Lung (tissue), 12 donors: ENCODE data around the gene TYMS. TPM values are rescaled to one million over a fixed set of nuclear protein-coding genes. Genes with fewer than 3 reads are reported as not detected.
"Not testable (repeated sequence)": the region's sequence is repeated elsewhere in the genome, so short reads cannot be mapped to it uniquely, and the experiment has no call there.

Experiments used
- ATAC-seq: fragments of 200-7000 bp; cut with Tn5 transposase; one replicate; pipeline ENCODE4 v1.9.1; 2020; ENCODE audit warnings: moderate number of reproducible peaks; ENCODE audit not compliant: insufficient read depth, low FRiP score
- DNase-seq, 3 donors: peaks; one replicate each; pipeline ENCODE4 v3.0.0-alpha.2; 2013 to 2017
- H3K27ac ChIP-seq, 2 donors: one replicate each; pipeline ENCODE4 v1.5.1; 2013; ENCODE audit warnings: mild to moderate bottlenecking in 2 of 2, moderate library complexity in 2 of 2, control low read depth in 1 of 2, inconsistent platforms in 1 of 2, low read depth in 1 of 2, low read length in 1 of 2
- H3K27me3 ChIP-seq, 3 donors: one replicate each; pipeline ENCODE4 v1.5.1; 2013; ENCODE audit warnings: low read length in 2 of 3; ENCODE audit not compliant: control insufficient read depth in 3 of 3, insufficient read depth in 3 of 3
- H3K36me3 ChIP-seq, 4 donors: one replicate each; pipeline ENCODE4 v1.5.1; 2013; ENCODE audit warnings: low read length in 4 of 4, mild to moderate bottlenecking in 1 of 4, moderate library complexity in 1 of 4; ENCODE audit not compliant: control insufficient read depth in 4 of 4, insufficient read depth in 4 of 4
- H3K4me1 ChIP-seq, 5 donors: one replicate each; pipeline ENCODE4 v1.5.1; 2013; ENCODE audit warnings: low read length in 5 of 5, mild to moderate bottlenecking in 2 of 5, moderate library complexity in 1 of 5; ENCODE audit not compliant: control insufficient read depth in 5 of 5, insufficient read depth in 5 of 5
- H3K4me3 ChIP-seq: one replicate; pipeline ENCODE4 v1.5.1; 2013; ENCODE audit warnings: mild to moderate bottlenecking, control low read depth, moderate library complexity
- H3K9ac ChIP-seq, 2 donors: one replicate each; pipeline ENCODE4 v1.5.1; 2013; ENCODE audit warnings: low read length in 2 of 2, control low read depth in 1 of 2; ENCODE audit not compliant: insufficient read depth in 1 of 2
- H3K9me3 ChIP-seq, 4 donors: one replicate each; pipeline ENCODE4 v1.5.1; 2013; ENCODE audit warnings: low read length in 3 of 4, mild to moderate bottlenecking in 1 of 4, moderate library complexity in 1 of 4; ENCODE audit not compliant: control insufficient read depth in 4 of 4, insufficient read depth in 3 of 4
- WGBS, 2 donors: extraction: QIAGEN DNeasy Blood & Tissue Kit; methylation state at CpG; one replicate each; pipeline ENCODE4 v1.1.7; 2013; 5-methylcytosine and 5-hydroxymethylcytosine counted together
- polyA plus RNA-seq, 2 donors: library from polyadenylated mRNA; stranded (reverse); fragments of 200-250 nt; gene quantifications; one replicate each; pipeline ENCODE4 v1.2.1, GENCODE V29; 2013
- total RNA-seq, 2 donors: library from RNA; depleted of rRNA in 1 of 2; stranded (reverse); fragments of >200 nt in 1 of 2; gene quantifications; one replicate each; pipeline ENCODE4 v1.2.1, GENCODE V29; 2014 to 2021
- TF ChIP-seq, protein P1 (sequence below): IDR thresholded peaks from 2 replicates; pipeline ENCODE4 v1.5.1; 2012; ENCODE audit warnings: mild to moderate bottlenecking; ENCODE audit errors: control extremely low read depth, extremely low read depth
- donor health status: control.
- donor health status: control.
- donor health status: Bipolar disorder and iron deficiency.
- donor health status: healthy.
- donor health status: DM: yes; HTN: yes; CAD: no.

Gene TYMS
- total and polyA plus RNA-seq, 4 donors, result 5.8 to 23.4 (median 8.2) TPM

DNA sequence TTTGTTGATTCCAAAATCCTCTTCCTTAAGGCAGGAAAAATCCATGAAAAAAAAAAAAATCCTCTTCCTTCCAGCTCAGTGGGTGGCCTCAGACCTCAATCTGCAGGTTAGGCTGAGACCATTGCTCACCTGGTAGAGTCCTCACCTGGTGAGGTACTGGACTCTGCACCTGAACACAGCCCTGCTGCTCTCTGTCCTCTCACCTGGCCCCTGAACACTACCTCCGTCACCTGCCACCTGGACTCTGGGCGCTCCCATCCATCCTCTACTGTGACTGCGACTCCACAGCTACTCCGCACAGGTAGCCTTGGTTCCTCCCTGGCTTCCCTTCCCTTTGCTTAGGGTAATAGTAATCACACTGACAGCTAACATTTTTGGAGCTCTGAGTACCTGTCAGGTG lies 22.1 kb downstream of the TYMS start:
- Histone ChIP-seq H3K36me3 (peaks cover 14 to 45% (median 27%) of the 10 kb centered on the region in 4 donors), H3K27ac (no peak overlapping the region), H3K9me3 (no peaks in the 10 kb centered on the region), H3K27me3 (no peaks in the 10 kb centered on the region), H3K9ac (no peak overlapping the region), H3K4me3 (no peak overlapping the region), H3K4me1 (no peaks in the 10 kb centered on the region)
- DNase-seq (no peak), ATAC-seq (no peak)
- 96 to 99% methylated on average over 4 of the region's 4 CpGs for WGBS, 2 donors
- TF ChIP-seq, protein P1, sequence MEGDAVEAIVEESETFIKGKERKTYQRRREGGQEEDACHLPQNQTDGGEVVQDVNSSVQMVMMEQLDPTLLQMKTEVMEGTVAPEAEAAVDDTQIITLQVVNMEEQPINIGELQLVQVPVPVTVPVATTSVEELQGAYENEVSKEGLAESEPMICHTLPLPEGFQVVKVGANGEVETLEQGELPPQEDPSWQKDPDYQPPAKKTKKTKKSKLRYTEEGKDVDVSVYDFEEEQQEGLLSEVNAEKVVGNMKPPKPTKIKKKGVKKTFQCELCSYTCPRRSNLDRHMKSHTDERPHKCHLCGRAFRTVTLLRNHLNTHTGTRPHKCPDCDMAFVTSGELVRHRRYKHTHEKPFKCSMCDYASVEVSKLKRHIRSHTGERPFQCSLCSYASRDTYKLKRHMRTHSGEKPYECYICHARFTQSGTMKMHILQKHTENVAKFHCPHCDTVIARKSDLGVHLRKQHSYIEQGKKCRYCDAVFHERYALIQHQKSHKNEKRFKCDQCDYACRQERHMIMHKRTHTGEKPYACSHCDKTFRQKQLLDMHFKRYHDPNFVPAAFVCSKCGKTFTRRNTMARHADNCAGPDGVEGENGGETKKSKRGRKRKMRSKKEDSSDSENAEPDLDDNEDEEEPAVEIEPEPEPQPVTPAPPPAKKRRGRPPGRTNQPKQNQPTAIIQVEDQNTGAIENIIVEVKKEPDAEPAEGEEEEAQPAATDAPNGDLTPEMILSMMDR, result no peak

DNA sequence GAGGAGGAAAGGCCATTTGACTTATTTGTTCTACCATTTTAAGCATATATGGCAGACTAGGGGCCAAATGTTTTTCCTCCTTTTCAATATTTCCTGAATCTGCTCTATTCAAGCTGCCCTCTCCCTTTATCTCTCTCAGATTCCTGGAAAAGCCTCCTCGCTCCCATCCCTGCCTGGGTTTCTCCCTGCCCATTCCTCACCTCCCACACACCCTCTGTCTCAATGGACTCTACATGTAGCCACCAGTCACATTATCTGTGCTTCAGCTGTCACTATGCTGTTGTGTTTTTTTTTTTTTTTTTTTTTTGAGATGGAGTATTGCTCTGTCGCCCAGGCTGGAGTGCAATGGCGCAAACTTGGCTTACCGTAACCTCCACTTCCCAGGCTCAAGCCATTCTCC lies 22.9 kb downstream of the TYMS start:
- DNase-seq (no peak), ATAC-seq (no peak)
- Histone ChIP-seq H3K27ac (no peak overlapping the region), H3K27me3 (no peaks in the 10 kb centered on the region), H3K4me3 (no peak overlapping the region), H3K9ac (no peak overlapping the region), H3K4me1 (no peaks in the 10 kb centered on the region), H3K36me3 (peaks cover 10 to 41% (median 26%) of the 10 kb centered on the region in 4 donors), H3K9me3 (no peaks in the 10 kb centered on the region)
- TF ChIP-seq, protein P1, result no peak
- 98 to 99% methylated on average over 4 of the region's 4 CpGs for WGBS, 2 donors

DNA sequence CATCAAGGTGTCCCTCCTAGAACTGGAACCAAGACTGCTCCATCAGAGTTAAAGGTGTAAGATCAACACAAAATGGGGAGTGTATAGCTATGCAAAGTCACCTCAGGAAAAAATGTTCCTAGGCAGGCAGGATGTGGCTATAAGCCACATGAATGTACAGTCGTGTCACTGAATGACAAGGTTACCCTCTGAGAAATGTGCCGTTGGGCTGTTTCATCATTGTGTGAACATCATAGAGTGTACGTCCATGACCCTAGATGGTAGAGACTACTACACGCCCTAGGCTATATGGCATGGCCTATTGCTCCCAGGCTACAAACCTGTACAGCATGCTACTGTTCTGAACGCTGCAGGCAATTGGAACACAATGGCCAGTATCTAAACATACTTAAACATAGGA lies 24.5 kb downstream of the TYMS start:
- no peak for ATAC-seq
- WGBS, 2 donors, result 49 to 77% methylated on average over 5 of the region's 5 CpGs
- Histone ChIP-seq H3K4me3 (no peak overlapping the region), H3K9ac (no peak overlapping the region), H3K9me3 (no peaks in the 10 kb centered on the region), H3K4me1 (peaks cover 0 to 3% (median 0%) of the 10 kb centered on the region in 5 donors), H3K27ac (no peak overlapping the region), H3K36me3 (peaks cover 5 to 44% (median 25%) of the 10 kb centered on the region in 4 donors), H3K27me3 (no peaks in the 10 kb centered on the region)
- TF ChIP-seq, protein P1, result no peak
- no peak for DNase-seq

DNA sequence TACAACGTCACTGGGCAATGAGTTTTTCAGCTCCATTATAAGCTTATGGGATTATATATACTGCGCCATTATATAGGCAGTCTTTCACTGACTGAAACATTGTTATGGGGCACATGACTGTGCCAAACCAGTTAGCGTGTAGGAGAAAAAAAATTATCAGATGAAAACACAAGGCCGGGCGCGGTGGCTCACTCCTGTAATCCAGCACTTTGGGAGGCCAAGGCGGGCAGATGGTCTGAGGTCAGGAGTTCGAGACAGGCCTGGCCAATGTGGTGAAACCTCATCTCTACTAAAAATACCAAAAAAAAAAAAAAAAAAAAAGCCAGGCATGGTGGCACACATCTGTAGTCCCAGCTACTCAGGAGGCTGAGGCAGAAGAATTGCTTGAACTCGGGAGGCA lies 25.0 kb downstream of the TYMS start:
- WGBS, 2 donors, result 96% methylated on average over 9 of the region's 9 CpGs
- peaks cover 5 to 44% (median 23%) of the 10 kb centered on the region in 4 donors for H3K36me3 ChIP-seq
- not testable (repeated sequence) for H3K9ac ChIP-seq, DNase-seq, H3K9me3 ChIP-seq, H3K27ac ChIP-seq, H3K4me3 ChIP-seq, ATAC-seq, H3K27me3 ChIP-seq, H3K4me1 ChIP-seq
